DMS79 treated with DMSO at 0.1 percent for 48 hours (cell line): ENCODE results near the gene FETUB.
"Not testable (repeated sequence)": the region's sequence is repeated elsewhere in the genome, so short reads cannot be mapped to it uniquely, and the experiment has no call there.

Experiments
- DNase-seq: peaks from one replicate; lab custom pipeline; 2025; lab: John Stamatoyannopoulos, UW

The FETUB gene

GRCh38 chr3:186671051-186671450, 30.9 kb downstream of the FETUB start:
- no peak for DNase-seq

- DNase-seq, result no peak
These were observed 38.4 kb downstream of the FETUB start for GRCh38 chr3:186678604-186679003.

GRCh38 chr3:186679151-186679550, 39.0 kb downstream of the FETUB start:
- no peak for DNase-seq

- DNase-seq, result no peak
These were observed 40.7 kb downstream of the FETUB start for GRCh38 chr3:186680869-186681268.

- no peak for DNase-seq
These were observed 42.6 kb downstream of the FETUB start for GRCh38 chr3:186682812-186683211.

- no peak for DNase-seq
These were observed 43.8 kb downstream of the FETUB start for GRCh38 chr3:186683979-186684378.

- not testable (repeated sequence) for DNase-seq
These were observed 46.3 kb downstream of the FETUB start for GRCh38 chr3:186686475-186686874.

GRCh38 chr3:186687120-186687651, 47.0 kb downstream of the FETUB start:
- no peak for DNase-seq

- not testable (repeated sequence) for DNase-seq
These were observed 50.1 kb downstream of the FETUB start for GRCh38 chr3:186690304-186690703.

- DNase-seq, result no peak
These were observed 51.5 kb downstream of the FETUB start for GRCh38 chr3:186691676-186692075.

GRCh38 chr3:186693843-186694242, 53.6 kb downstream of the FETUB start:
- no peak for DNase-seq

GRCh38 chr3:186694288-186695032, 54.3 kb downstream of the FETUB start:
- no peak for DNase-seq

GRCh38 chr3:186696522-186696921, 56.3 kb downstream of the FETUB start:
- DNase-seq, result no peak

GRCh38 chr3:186697510-186697909, 57.3 kb downstream of the FETUB start:
- DNase-seq, result no peak

GRCh38 chr3:186700267-186700666, 60.1 kb downstream of the FETUB start:
- no peak for DNase-seq

GRCh38 chr3:186702451-186702850, 62.3 kb downstream of the FETUB start:
- not testable (repeated sequence) for DNase-seq
